Aorta (tissue), 5 donors: ENCODE results near the gene CDK4. TPM values are rescaled to one million over a fixed set of nuclear protein-coding genes. Genes with fewer than 3 reads are reported as not detected.
A peak's percentile ranks its signal among the peaks of the same experiment; 100 is the strongest.

ENCODE experiments used
- ATAC-seq: fragments of 200-7000 bp; cut with Tn5 transposase; one replicate; pipeline ENCODE4 v1.9.1; 2022; ENCODE audit warnings: moderate library complexity; ENCODE audit not compliant: low FRiP score
- DNase-seq, 2 donors: peaks; one replicate each; pipeline ENCODE4 v3.0.0-alpha.2; 2020
- H3K27ac ChIP-seq, 2 donors: one replicate each; pipeline ENCODE4 v1.5.1; 2013; ENCODE audit warnings: low read length in 2 of 2, mild to moderate bottlenecking in 2 of 2, moderate library complexity in 2 of 2, control low read depth in 1 of 2, inconsistent platforms in 1 of 2, low read depth in 1 of 2
- H3K27me3 ChIP-seq, 2 donors: one replicate each; pipeline ENCODE4 v1.6.1; 2013; ENCODE audit warnings: control low read depth in 1 of 2, low read length in 1 of 2, mild to moderate bottlenecking in 1 of 2, moderate library complexity in 1 of 2; ENCODE audit not compliant: insufficient read depth in 2 of 2, control insufficient read depth in 1 of 2
- H3K36me3 ChIP-seq, 2 donors: one replicate each; pipeline ENCODE4 v1.6.1; 2013; ENCODE audit warnings: control low read depth in 1 of 2, low read length in 1 of 2, mild to moderate bottlenecking in 1 of 2; ENCODE audit not compliant: insufficient read depth in 2 of 2, control insufficient read depth in 1 of 2
- H3K4me1 ChIP-seq, 2 donors: one replicate each; pipeline ENCODE4 v1.6.1; 2013; ENCODE audit warnings: low read length in 2 of 2, control low read depth in 1 of 2, mild to moderate bottlenecking in 1 of 2, moderate library complexity in 1 of 2; ENCODE audit not compliant: insufficient read depth in 2 of 2, control insufficient read depth in 1 of 2
- H3K4me3 ChIP-seq, 2 donors: one replicate each; pipeline ENCODE4 v1.5.1; 2013; ENCODE audit warnings: low read length in 2 of 2, control low read depth in 1 of 2, mild to moderate bottlenecking in 1 of 2
- H3K9me3 ChIP-seq: one replicate; pipeline ENCODE4 v1.6.1; 2013; ENCODE audit warnings: mild to moderate bottlenecking, low read length; ENCODE audit not compliant: control insufficient read depth
- WGBS, 2 donors: extraction: QIAGEN DNeasy Blood & Tissue Kit; methylation state at CpG; one replicate each; pipeline ENCODE4 v1.1.7; 2013; 5-methylcytosine and 5-hydroxymethylcytosine counted together
- intact Hi-C, 2 donors: fragments of 100-400 bp; cut with DNase I; formaldehyde crosslinking; loops; one replicate each; pipeline versions ENCODE4 v1.14.2 to v1.15.0; 2022
- polyA plus RNA-seq, 2 donors: library from polyadenylated mRNA; stranded (reverse); fragments of 200-250 nt; gene quantifications; one replicate each; pipeline ENCODE4 v1.2.3, GENCODE V29; 2013
- total RNA-seq, 2 donors: library from RNA; stranded (reverse); fragmentation: NEBNext Ultra II Directional; extraction: Animal tissue kit (Norgen Biotek cat#: 25700); gene quantifications; one replicate each; pipeline ENCODE4 v1.2.1, GENCODE V29; 2021
- donor health status: healthy with polysubstance abuse.
- donor health status: Bipolar disorder and iron deficiency.
- donor health status: DM: no; HTN: no; CAD: no.
- donor health status: DM: no; HTN: no; CAD: no.
- donor health status: DM: yes; HTN: yes; CAD: no.

Gene CDK4
- total and polyA plus RNA-seq, 4 donors: 44.7 to 60.4 (median 54.8) TPM

- WGBS, 2 donors: 0 to 1% methylated on average over 45 of the region's 45 CpGs
- ATAC-seq (peak; percentile 98), DNase-seq (peak; percentile 98 to 100)
- Histone ChIP-seq H3K4me3 (peak within 1 kb of the TSS; percentile 16 to 95), H3K27ac (peak within 1 kb of the TSS in 1 of 2 donors; percentile 0), H3K36me3 (peaks cover 2 to 7% of the 10 kb centered on the region in 2 donors), H3K4me1 (no peaks in the 10 kb centered on the region), H3K9me3 (no peaks in the 10 kb centered on the region), H3K27me3 (no peaks in the 10 kb centered on the region)
- intact Hi-C loops: loop anchor here in 1 of 2 donors (5.0 kb wide), 1 partner anchor 124 kb away; no protein-coding TSS in a partner anchor
Observed at GRCh38 chr12:57782608-57783465, 30.7 kb upstream of the CDK4 start, which contains the start of gene TSFM. Gene TSFM, plus strand, starts transcription at chr12:57782787. Its CDS starts 15 bp downstream, at chr12:57782802.

DNA sequence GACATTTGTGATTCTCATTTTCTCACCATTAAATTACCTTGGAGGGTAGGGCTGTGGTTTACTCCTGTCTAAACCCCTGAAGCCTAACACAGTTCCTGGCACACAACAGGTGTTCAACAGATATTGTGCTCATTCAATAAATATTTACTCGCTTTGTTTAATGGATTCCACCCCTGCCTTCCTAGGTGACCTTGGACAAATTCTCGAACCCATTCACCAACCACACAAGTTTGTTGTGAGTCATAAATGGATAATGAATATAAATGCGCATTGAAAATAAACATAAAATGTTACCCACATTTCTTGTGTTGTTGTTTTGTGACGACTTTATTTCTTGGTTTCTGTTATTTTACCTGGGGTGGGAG is 30.1 kb upstream of the CDK4 start:
- 20 to 26% methylated on average over 4 of the region's 4 CpGs for WGBS, 2 donors
- ATAC-seq (no peak), DNase-seq (no peak)
- Histone ChIP-seq H3K4me3 (no peak overlapping the region), H3K36me3 (peaks cover 2 to 6% of the 10 kb centered on the region in 2 donors), H3K27me3 (no peaks in the 10 kb centered on the region), H3K27ac (no peak overlapping the region), H3K9me3 (no peaks in the 10 kb centered on the region), H3K4me1 (no peaks in the 10 kb centered on the region)
- intact Hi-C loops: loop anchor here in 1 of 2 donors (5.0 kb wide), 1 partner anchor 125 kb away; no protein-coding TSS in a partner anchor

DNA sequence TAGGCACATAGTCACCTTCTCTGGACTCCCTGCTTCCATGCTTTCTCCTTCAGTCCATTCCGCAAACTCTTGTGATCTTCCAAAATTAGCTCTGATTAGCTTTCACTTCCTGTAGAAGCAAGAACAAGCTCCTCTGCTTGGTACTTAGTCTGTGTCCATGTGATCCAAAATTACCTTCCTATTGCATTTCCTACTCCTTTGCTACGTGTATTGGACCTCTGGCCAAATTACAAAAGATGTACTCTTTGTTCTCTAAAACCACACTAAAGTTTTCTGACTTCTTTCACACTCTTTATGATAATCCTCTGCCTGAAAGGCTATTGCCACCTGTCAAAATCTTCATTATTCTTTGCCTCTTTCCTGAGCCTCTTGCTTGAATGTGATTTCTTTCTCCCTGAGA is 29.7 kb upstream of the CDK4 start:
- no peak for ATAC-seq
- Histone ChIP-seq H3K9me3 (no peaks in the 10 kb centered on the region), H3K27ac (no peak overlapping the region), H3K27me3 (no peaks in the 10 kb centered on the region), H3K36me3 (peaks cover 2% of the 10 kb centered on the region in 2 donors), H3K4me1 (no peaks in the 10 kb centered on the region), H3K4me3 (no peak overlapping the region)
- DNase-seq: no peak
- 68% methylated on average over 2 of the region's 2 CpGs for WGBS, 2 donors
- intact Hi-C loops: loop anchor here in 1 of 2 donors (5.0 kb wide), 1 partner anchor 126 kb away; no protein-coding TSS in a partner anchor

GRCh38 chr12:57781244-57781643 is 29.1 kb upstream of the CDK4 start:
- intact Hi-C loops: loop anchor here in 1 of 2 donors (5.0 kb wide), 1 partner anchor 126 kb away; no protein-coding TSS in a partner anchor
- Histone ChIP-seq H3K27ac (no peak overlapping the region), H3K4me1 (no peaks in the 10 kb centered on the region), H3K27me3 (no peaks in the 10 kb centered on the region), H3K4me3 (no peak overlapping the region), H3K36me3 (peaks cover 2% of the 10 kb centered on the region in 2 donors), H3K9me3 (no peaks in the 10 kb centered on the region)
- WGBS, 2 donors: 96 to 99% methylated on average over 3 of the region's 3 CpGs
- ATAC-seq (no peak), DNase-seq (no peak)

GRCh38 chr12:57780284-57780897 is 28.3 kb upstream of the CDK4 start:
- Histone ChIP-seq H3K4me1 (no peaks in the 10 kb centered on the region), H3K4me3 (no peak overlapping the region), H3K9me3 (no peaks in the 10 kb centered on the region), H3K27ac (no peak overlapping the region), H3K27me3 (no peaks in the 10 kb centered on the region), H3K36me3 (no peaks in the 10 kb centered on the region)
- intact Hi-C loops: loop anchor here in 1 of 2 donors (5.0 kb wide), 1 partner anchor 127 kb away; no protein-coding TSS in a partner anchor
- no peak for ATAC-seq
- WGBS, 2 donors: 80 to 83% methylated on average over 4 of the region's 4 CpGs
- no peak for DNase-seq

- no peak for ATAC-seq
Observed at GRCh38 chr12:57779736-57780135, 27.6 kb upstream of the CDK4 start.

DNA sequence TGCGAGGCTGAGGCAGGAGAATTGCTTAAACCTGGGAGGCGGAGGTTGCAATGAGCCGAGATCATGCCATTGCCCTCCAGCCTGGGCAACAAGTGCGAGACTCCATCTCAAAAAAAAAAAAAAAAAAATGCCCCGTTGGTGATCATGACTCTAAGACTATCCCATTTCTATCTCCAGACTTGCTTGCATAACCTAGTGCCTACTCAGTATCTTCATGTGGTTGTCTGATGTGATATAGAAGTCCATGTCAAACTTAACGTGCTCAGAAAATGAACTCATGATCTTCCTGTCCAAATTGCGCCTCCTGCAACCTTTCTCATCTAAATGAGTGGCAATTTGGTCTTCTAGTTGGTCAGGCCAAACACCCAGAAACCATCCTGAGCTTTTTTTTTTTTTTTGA is 25.8 kb upstream of the CDK4 start:
- DNase-seq (no peak), ATAC-seq (no peak)
- no peaks in the 10 kb centered on the region for H3K27me3 ChIP-seq
- H3K4me1 ChIP-seq: no peaks in the 10 kb centered on the region
- H3K27ac ChIP-seq: no peak overlapping the region
- H3K4me3 ChIP-seq: no peak overlapping the region
- H3K9me3 ChIP-seq: no peaks in the 10 kb centered on the region
- no peaks in the 10 kb centered on the region for H3K36me3 ChIP-seq
- intact Hi-C loops: no loop called here
- 90 to 92% methylated on average over 6 to 7 of the region's 7 CpGs for WGBS, 2 donors

More at GRCh38 chr12:57779736-57780135, 27.6 kb upstream of the CDK4 start:
- Histone ChIP-seq H3K9me3 (no peaks in the 10 kb centered on the region), H3K36me3 (no peaks in the 10 kb centered on the region), H3K4me3 (no peak overlapping the region), H3K27ac (no peak overlapping the region), H3K27me3 (no peaks in the 10 kb centered on the region), H3K4me1 (no peaks in the 10 kb centered on the region)
- no peak for DNase-seq
- intact Hi-C loops: loop anchor here in 1 of 2 donors (5.0 kb wide), 1 partner anchor 128 kb away; no protein-coding TSS in a partner anchor
- WGBS, 2 donors: 33 to 36% methylated on average over 1 of the region's 1 CpG

DNA sequence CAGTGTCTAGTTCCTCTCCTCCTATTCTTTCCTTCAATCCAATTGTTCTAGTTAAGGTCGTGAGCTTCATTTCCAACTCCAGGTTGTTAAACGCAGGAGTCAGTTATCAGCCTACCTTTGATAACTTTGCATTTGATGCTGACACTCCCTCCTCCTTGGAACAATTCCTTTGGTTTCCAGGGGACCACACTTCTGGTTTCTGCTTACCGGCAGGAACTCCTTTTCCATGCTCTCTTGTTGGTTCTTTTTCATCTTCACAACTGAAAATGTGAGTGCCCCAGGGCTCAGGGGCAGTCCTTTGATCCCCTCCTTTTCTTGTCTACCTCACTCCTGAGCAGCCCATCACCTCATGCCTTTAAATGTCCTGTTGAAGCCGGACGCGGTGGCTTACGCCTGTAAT is 25.3 kb upstream of the CDK4 start:
- H3K27me3 ChIP-seq: no peaks in the 10 kb centered on the region
- no peaks in the 10 kb centered on the region for H3K36me3 ChIP-seq
- DNase-seq (no peak), ATAC-seq (no peak)
- H3K4me3 ChIP-seq: no peak overlapping the region
- H3K27ac ChIP-seq: no peak overlapping the region
- no peaks in the 10 kb centered on the region for H3K4me1 ChIP-seq
- intact Hi-C loops: no loop called here
- H3K9me3 ChIP-seq: no peaks in the 10 kb centered on the region
- 86 to 91% methylated on average over 7 of the region's 7 CpGs for WGBS, 2 donors
